TTC549 (cell line): ENCODE results near the gene ARHGEF26.

ENCODE experiments used
- FAIRE-seq: peaks from 2 replicates; lab custom pipeline; 2012; peaks lifted over from hg19 to GRCh38; lab: Jason Lieb, UNC

ARHGEF26 gene

DNA sequence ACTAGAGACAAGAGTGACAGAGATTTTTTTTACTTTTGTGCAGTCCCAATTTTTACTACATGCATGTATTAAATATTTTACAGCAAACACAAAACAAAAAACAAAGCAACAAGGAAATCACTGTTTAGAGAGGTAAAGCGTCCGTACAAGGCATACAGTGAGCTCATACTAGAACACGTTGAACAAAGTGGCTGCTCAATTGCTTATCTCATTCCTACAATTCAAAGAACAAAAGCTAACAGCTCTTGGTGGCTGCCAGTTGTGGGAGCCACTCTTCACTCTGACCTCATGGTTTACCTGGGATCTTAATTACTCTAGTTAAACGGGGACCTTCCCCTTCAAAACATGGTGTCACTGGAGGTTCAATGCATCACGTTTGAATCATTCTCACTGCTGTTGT, 7.6 kb upstream of the ARHGEF26 start:
- FAIRE-seq, result no peak

DNA sequence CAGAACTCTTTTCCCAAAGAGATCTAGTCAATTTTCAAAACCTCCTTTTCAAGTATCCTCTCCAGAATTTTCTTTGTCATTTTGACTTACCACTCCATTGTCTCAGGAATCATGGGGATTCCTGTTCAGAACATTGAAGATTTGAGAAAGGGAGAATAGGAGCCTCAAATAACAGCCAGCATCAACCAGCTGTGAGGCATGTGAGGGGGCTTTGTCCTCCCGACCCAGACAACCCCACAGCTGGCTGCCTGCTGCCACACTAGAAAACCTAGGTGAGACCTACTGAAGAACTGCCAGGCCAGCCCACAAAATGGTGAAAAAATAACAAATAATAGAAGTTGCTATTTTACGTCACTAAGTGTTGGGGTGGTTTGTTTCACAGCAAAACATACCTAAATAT, 5.9 kb upstream of the ARHGEF26 start:
- FAIRE-seq, result no peak

DNA sequence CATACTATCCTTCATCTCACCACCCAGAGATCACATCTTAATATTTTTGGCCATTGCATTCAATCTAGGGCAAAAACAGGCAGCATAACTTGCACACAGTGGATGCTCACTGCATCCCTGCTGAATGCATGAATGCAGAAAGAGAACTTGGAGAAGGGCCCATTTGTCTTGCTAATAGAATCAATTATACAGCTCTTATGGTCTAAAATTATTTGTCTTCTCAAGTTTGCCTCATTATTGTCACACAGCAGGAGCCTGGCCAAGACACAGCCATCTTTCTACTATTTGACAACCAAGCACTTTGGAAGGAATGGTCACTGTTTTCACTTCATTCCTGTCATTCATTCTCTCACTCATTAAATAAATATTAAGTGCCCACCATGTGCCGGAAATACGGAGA, 1.2 kb upstream of the ARHGEF26 start:
- no peak for FAIRE-seq

DNA sequence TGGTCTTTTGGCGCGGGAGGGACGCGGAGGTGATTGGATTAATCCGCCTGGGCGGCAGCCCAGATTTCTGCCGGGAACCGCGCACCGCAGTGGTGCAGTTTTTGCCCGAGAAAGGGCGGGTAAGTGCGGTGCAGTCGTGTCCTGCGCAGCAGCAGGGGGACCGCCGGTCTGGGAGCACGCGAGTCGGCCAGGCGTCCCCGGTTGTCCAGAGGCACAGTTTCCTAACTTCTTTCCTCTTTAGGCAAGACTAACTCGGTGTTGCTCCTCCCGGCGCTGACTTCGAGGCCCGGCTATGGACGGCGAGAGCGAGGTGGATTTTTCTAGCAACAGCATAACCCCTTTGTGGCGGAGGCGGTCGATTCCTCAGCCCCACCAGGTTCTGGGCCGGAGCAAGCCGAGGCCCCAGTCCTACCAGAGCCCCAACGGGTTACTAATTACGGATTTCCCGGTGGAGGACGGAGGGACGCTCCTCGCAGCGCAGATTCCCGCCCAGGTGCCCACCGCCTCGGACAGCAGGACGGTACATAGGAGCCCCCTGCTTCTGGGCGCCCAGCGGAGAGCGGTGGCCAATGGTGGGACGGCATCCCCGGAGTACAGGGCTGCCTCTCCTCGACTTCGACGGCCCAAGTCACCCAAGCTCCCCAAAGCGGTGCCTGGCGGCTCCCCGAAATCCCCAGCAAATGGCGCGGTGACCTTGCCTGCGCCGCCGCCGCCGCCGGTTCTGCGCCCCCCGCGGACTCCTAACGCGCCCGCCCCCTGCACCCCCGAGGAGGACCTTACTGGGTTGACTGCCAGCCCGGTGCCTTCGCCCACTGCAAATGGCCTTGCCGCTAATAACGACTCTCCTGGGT, 736 bp downstream of the ARHGEF26 start:
- FAIRE-seq, result no peak

DNA sequence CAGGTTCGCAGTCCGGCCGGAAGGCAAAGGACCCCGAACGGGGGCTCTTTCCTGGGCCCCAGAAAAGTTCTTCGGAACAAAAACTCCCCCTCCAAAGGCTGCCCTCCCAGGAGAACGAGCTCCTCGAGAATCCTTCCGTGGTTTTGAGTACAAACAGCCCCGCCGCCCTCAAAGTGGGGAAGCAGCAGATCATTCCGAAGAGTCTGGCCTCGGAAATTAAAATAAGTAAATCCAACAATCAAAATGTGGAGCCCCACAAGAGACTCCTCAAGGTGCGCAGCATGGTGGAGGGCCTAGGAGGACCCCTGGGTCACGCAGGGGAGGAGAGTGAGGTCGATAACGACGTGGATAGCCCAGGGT, 1.3 kb downstream of the ARHGEF26 start:
- FAIRE-seq, result no peak

DNA sequence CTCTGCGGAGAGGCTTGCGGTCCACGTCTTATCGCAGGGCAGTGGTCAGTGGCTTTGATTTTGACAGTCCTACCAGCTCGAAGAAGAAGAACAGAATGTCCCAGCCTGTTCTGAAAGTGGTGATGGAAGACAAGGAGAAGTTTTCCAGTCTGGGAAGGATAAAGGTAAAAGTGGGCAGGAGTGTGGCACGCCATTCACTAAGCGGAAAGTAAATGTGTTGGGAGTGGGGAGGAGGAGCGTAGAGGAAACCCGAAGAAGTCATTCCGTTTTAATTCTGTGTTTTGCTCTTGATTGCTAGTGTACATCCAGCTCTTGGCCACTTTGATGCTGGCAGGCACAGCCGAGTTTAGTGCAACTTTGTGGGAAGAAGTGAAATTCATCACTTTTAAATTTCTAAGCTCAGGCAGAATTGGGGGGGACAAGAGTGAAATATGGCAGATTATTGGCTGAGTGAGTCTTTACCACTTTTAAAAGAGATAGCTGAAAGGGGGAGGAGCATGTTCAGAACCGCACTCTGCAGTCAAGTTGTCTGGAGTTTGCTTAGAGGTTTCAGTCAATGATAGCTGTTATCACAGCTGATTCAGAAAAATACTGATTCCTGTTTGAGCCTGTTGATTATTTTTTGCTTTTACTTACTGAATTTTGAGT, 1.8 kb downstream of the ARHGEF26 start:
- no peak for FAIRE-seq

DNA sequence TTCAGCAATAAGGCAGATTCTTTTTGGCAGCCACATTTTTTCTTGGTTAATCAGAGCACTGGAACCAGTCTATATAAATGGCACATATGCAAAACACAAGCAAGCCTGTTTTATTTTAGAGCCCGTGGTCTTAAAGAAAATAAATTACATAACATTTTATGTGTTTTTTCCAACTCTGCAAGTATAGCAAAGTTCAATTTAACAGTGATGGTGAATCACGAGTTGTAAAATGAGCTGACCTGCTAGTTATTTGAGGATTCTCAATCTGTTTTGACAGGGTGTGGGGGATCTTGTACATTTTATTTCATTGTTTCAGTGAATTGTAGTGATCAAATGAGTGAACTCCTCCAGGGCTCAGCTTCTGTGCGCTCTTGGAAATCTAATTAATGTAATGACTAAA, 2.7 kb downstream of the ARHGEF26 start:
- no peak for FAIRE-seq

DNA sequence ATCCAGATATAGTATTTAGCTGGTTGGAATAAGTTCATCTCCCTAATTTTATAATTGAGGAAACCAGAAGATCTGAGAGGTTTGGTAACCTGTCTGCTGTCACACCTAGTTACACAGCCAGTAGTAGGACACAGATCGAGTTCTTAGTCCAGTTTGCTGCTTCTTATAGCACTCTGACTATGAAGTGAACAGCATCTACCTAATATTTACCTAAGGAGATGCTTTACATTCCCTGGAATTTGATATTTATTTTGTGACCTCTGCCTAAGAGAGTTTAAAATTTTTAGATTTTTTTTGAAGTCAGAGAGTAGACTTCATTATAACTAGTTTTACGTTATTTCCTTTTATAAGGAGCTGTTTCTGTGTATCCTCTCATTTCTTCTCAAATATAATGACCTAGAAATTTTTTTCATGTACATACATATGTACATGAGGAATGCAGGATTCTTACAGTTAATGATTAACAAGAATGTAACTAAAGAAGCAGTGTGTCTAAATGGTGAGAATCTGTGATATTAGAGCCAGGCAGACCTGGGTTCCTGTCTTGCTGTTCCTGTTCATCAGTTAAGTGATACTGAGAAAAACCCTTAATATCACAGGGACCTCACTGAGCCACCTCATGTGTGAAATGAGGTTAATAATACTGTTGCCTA, 4.3 kb downstream of the ARHGEF26 start:
- no peak for FAIRE-seq

DNA sequence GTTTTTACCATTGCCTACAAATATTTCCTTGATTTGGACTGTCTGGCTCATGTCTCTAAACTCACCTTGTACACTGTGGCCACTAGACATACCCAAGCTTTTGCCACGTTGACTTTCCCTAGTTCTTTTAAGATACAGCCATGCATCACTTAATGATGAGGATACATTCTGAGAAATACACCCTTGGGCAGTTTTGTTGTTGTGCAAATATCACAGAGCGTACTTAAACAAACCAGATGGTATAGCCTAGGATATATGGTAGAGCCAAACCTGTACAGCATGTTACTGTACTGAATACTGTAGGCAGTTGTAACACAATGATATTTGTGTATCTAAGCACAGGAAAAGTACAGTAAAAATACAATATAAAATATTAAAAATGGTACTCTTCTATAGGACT, 5.5 kb downstream of the ARHGEF26 start:
- no peak for FAIRE-seq

DNA sequence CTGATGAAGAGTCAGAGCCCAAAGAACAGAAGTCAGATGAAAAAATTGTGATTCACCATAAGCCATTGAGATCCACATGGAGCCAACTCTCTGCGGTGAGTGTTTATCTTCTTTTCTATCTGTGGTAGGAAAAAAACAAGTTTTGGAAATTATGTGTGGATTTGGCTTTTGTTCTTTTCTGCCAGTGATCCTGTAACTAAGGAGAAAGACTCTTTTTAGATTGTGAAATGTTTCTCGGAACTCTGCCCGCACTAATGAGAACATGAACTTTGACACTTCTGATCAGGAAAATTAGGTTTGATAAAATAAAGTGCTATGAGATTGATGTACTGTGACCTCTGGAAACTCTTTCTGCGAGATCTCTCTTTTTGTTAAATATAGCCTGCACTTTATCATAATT, 8.4 kb downstream of the ARHGEF26 start:
- no peak for FAIRE-seq

DNA sequence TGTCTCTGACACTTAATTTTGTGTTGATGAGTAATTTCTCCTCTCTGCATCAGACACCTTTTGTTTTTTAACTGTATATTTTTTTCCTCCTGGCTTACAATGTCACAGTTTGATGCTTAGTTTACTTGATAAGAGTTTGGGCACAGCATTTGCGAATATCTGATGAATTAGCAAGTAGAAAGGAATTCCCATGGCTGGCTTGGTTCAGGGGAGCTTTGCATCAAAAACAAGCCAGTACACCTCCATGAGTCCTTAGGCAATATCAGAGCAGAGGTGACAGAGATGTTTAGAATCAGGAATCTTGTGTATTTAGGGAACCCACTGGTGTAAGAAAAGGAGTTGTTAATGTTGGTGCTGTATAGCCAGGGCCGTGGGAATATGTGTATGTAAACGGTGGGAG, 9.3 kb downstream of the ARHGEF26 start:
- no peak for FAIRE-seq

DNA sequence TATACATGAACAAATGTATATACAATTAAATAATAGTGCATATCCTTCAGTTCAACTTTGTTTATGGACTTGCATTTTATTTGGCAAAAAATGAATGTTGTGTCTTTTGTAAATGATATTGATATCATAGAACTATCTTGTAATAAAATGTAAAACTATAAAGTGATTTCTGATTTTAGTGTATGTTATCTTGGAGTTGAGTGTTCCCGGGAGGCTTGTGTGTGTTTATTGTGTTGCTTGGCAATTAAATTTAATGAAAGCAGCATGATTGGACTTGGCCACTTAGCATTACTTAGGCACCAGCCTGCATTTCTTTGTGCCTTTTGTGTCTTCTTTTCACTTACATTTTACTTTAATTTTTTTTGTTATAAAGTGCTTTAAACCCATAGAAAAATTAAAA, 10.6 kb downstream of the ARHGEF26 start:
- FAIRE-seq, result no peak

DNA sequence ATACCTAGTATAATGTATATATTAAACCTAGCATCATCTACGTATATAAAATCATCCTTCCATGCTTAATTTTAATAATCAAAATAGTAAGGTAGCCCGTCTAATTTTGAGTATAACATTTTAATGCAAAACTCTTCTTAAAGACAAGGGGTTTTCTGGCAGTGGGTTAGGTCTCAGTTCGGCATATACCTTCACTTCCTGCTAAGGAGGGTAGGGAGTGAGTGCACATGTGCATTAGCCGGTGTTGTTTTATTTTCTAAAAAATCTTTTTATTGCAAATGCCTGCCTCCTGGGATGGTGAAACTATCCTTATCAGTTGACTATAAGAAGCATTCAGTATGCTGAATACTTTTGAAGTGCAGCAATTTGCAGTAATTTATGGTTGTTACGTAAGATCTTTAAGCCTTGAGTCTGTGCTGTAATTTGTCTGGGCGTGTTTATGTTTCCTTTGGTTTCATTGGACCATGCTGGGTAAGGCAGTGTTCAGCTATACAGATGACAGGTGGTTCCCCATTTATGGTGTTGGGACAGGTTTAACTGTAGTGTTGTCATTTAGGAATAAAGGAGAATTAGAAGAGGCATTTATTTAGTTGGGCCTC, 11.7 kb downstream of the ARHGEF26 start:
- no peak for FAIRE-seq

DNA sequence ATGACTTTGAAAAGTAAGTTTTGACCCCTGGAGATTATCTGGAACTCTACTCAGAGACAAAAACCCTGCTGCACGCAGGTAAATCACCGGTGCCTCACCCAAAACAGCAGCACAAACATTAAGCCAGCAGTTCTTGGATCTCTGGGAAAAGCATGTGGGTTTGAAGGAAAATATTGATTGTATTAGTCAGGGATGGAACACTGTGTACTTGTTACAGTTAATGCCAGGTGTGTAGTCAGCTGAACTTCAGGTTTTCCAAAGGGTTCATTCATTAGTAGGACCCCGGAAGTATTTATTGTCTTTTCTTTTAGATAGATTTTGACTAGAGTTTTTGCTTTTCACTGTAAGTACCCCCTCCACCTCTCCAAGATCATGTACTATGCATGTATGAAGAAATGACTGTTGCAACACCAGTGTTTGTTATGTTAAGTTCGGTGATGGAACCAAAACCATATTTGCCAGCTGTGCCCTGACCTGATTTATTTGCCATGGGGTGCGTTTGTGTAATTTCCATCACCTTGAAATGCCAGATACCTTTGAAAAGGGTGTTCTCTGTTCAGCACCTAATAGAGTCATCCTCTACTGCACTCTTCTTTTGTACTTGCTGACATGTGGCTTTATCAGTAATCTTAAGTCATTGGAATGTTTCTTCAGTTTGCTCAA, 14.5 kb downstream of the ARHGEF26 start:
- FAIRE-seq, result no peak

DNA sequence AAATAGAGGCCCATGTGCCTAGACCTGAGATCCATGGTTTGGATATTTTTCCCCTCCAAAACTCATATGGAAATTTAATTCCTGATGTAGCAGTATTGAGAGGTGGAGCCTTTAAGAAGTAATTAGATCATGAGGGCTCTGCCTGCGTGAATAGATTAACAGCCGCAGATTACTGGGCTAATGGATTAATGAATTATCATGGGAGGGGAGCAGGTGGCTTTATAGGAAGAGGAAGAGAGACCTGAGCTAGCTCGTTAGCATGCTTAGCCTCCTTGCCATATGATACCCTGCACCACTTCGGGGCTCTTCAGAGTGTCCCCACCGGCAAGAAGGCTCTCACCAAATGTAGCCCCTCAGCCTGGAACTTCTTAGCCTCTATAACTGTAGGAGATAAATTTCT, 15.8 kb downstream of the ARHGEF26 start:
- FAIRE-seq, result no peak

DNA sequence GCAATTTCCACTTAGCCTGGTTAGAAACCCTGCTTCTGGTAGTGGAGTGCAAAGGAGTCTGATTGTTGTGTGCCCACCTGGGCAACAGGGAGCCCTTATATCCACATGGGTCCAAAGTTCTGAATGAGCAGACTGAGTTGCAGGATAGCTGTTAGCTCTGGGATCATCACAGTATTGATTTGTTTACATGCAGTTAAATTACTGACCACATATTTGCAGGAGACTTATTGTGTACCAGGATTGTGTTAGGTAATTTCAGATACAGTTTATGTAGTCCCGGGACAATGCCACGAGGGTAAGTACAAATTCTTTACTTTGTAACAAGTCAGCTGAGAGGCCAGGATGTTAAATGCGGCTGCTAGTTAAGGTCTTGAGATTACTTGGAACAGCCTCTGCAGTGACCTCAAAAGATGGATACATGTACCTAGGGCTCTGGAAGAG, 18.8 kb downstream of the ARHGEF26 start:
- FAIRE-seq, result no peak

DNA sequence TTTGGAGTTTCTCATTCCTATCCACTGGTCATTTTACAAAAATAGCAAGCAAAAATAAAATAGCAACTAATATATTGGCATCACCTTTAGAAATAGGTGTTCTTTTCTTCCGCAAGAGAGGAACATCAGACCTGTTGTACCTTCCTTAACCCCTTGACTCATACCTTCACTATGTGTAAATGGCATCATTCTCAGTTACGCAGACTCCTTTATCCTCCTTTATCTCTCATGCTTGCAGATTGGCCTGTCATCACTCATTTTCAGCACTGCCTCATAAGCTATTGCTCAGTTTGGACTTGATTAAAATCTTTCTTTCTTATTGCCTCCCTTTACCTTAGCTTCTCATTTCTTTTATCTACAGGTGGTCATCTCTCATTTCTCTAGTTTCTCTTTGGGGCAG, 21.4 kb downstream of the ARHGEF26 start:
- FAIRE-seq, result no peak

DNA sequence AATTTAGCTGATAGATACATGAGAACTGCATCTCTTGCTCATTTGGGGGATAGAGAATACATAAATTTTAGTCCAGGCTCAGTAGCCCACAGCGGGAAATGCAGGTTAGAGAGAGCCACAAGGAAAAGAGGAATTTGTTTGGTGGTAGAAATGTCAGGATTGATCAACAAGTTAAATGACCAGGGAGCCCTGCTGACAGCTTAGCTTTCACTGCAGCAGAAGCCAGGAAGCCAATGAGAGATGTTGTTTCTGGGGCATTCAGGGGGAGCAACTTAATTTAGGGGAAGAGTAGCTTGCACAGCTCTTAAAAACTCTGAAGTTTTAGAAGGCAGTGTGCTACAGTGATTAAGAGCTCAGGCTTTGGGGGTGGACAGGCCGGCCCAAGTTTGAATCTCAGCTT, 22.7 kb downstream of the ARHGEF26 start:
- FAIRE-seq, result no peak

DNA sequence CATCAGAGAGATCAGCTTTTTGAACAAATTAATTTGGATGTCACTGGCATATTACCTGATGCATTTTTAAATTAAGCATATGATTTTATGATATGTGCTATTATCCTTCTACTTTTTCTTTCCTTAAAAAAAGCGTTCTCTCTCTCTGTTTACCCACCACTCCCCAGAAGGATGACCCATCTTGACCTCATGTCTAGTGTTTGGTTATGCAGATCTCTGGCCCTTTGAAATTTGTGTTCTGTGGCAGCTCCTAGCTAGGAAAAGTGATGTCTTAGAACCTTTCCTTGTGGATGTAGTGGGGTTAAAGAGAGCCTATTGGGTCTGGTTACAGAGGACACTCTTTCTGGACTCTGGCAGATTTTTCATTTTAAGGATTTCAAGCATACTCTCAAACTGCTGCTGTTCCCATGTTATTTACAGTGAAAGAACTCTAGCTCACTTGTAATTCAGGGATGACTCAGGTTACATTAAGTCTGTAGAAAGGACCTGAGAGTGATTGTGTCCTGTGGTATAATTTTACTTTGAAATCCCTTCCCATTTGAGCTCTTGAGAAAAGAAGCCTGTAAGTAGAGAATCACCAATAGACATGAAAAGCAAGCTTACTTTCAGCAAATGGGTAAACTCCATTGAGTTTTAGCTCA, 23.8 kb downstream of the ARHGEF26 start:
- no peak for FAIRE-seq

DNA sequence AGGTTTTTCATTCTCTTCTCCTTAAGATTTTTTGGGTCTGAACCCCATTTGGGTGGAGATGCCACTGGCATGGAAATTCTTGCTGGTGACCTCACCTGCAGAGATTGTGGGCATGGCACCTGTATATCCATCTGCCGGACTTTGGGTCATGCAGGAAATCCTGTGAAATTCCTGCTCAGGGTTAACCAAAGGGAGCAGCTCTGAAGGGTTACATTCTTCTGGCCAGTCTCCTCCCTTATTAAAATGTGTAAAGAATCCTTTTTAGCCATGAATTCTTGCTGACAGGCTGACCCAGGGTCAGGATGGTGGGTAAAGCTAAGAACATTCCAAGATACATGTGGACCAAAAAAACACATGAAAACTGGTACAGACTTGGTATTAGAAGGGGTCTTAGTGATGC, 27.4 kb downstream of the ARHGEF26 start:
- FAIRE-seq, result no peak

DNA sequence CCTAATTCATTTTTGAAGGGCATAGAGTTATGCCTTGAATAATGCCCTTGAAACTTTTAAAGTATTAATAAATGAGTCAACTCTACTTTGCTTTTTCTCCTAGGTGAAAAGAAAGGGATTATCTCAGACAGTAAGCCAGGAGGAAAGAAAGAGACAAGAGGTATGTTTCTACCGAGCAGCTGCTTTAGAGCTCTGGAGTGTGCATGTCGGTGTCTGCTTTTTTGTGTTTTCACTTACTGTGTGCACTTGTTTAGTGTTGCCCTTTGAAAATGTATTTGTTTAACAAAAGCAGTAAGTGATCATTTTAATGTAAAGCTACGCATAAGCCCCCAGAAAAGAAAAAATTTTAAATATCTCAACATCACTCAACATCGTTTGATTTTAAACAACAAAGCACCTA, 28.1 kb downstream of the ARHGEF26 start:
- no peak for FAIRE-seq

DNA sequence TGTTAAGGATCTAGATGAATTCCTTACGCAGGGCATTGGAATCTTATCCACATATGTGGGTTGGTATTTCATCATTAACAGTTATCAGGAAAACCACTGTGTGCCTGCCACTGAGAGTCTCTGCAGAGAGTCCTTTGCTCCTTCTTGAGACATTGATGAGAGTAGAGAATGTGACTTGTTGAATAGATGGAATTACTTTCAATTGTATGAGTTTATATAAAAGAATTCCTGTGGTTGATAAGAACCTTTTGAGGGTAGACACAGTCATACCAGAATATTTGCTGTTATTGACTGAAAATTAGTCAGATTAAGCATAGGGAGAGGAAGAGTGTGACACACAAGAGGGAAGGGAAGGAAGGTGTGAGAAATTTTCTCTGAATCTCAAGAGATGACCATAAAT, 30.8 kb downstream of the ARHGEF26 start:
- no peak for FAIRE-seq
